Natural killer cell (primary cell): Measurements from ENCODE around the gene INSIG1. TPM values are rescaled to one million over a fixed set of nuclear protein-coding genes. Genes with fewer than 3 reads are reported as not detected.

Experiments used
- ATAC-seq, 3 donors: fragments of 150-1000 bp in 2 of 3; fragments of 200-7000 bp in 1 of 3; cut with Tn5 transposase; 1 replicate in 1 of 3; 2 replicates in 2 of 3; pipeline ENCODE4 v1.10.0; 2021; ENCODE audit warnings: mild to moderate bottlenecking in 2 of 3, moderate library complexity in 2 of 3
- DNase-seq, 2 donors: peaks; one replicate each; pipeline versions ENCODE4 v3.0.0 to v3.0.0-alpha.2; 2013 to 2021; ENCODE audit warnings: mixed read lengths in 1 of 2
- H3K27ac ChIP-seq: one replicate; pipeline ENCODE4 v1.5.1; 2013; ENCODE audit warnings: mild to moderate bottlenecking, low read length
- H3K27me3 ChIP-seq: one replicate; pipeline ENCODE4 v1.6.1; 2013; ENCODE audit warnings: low read length; ENCODE audit not compliant: control insufficient read depth, insufficient read depth
- H3K36me3 ChIP-seq: one replicate; pipeline ENCODE4 v1.6.1; 2013; ENCODE audit warnings: low read length; ENCODE audit not compliant: control insufficient read depth, insufficient read depth
- H3K4me1 ChIP-seq: one replicate; pipeline ENCODE4 v1.6.1; 2013; ENCODE audit warnings: low read length; ENCODE audit not compliant: control insufficient read depth, insufficient read depth
- H3K4me3 ChIP-seq: one replicate; pipeline ENCODE4 v1.5.1; 2013; ENCODE audit warnings: low read length
- H3K9me3 ChIP-seq: one replicate; pipeline ENCODE4 v1.6.1; 2013; ENCODE audit warnings: low read length; ENCODE audit not compliant: control insufficient read depth, insufficient read depth
- H3K27ac Mint-ChIP-seq, 2 donors: one replicate each; pipeline ENCODE4 v1.8.0; 2022; ENCODE audit warnings: mild to moderate bottlenecking in 2 of 2, mixed read lengths in 2 of 2, moderate library complexity in 1 of 2
- H3K27me3 Mint-ChIP-seq, 2 donors: one replicate each; pipeline ENCODE4 v1.8.0; 2022; ENCODE audit warnings: low read depth in 2 of 2, mixed read lengths in 2 of 2
- H3K36me3 Mint-ChIP-seq: one replicate; pipeline ENCODE4 v1.8.0; 2022; ENCODE audit warnings: mixed read lengths
- H3K4me1 Mint-ChIP-seq, 2 donors: one replicate each; pipeline ENCODE4 v1.8.0; 2022; ENCODE audit warnings: mixed read lengths in 2 of 2
- H3K4me3 Mint-ChIP-seq: one replicate; pipeline ENCODE4 v1.8.0; 2022; ENCODE audit warnings: mild to moderate bottlenecking, moderate library complexity, mixed read lengths
- H3K9me3 Mint-ChIP-seq, 2 donors: one replicate each; pipeline ENCODE4 v1.8.0; 2022; ENCODE audit warnings: mixed read lengths in 2 of 2
- CTCF ChIP-seq: fragments of 200-600 bp; IDR thresholded peaks from one replicate; pipeline ENCODE4 v1.8.0; 2022; ENCODE audit warnings: antibody characterized with exemption
- WGBS: methylation state at CpG from one replicate; pipeline ENCODE4 v1.1.7; 2013; ENCODE audit warnings: missing lambda C conversion rate; ENCODE audit not compliant: insufficient coverage; 5-methylcytosine and 5-hydroxymethylcytosine counted together
- intact Hi-C: fragments of 100-400 bp; cut with micrococcal nuclease; formaldehyde crosslinking; loops from one replicate; pipeline ENCODE4 v1.14.2; 2022
- total RNA-seq, 4 donors: library from RNA; stranded (reverse); fragments of 120-200 nt in 1 of 4; gene quantifications; one replicate each; pipeline versions ENCODE4 v1.2.3 to v1.2.4, GENCODE V29; 2013 to 2022

Gene INSIG1
- total RNA-seq, 3 donors from 2014 or later (not counting 1 experiment from before 2014, with no cell fraction given): 66.7 to 115 (median 84.5) TPM

- 71% methylated on average over 11 of the region's 11 CpGs for WGBS
- H3K4me3 ChIP-seq: no peak overlapping the region
- Mint-ChIP-seq H3K4me3 (peak overlapping the region; percentile 70), H3K36me3 (no peaks in the 10 kb centered on the region), H3K9me3 (no peaks in the 10 kb centered on the region), H3K27me3 (no peaks in the 10 kb centered on the region), H3K4me1 (peaks cover 46 to 53% of the 10 kb centered on the region in 2 donors), H3K27ac (peak overlapping the region; percentile 95 to 97)
- peaks cover 35% of the 10 kb centered on the region for H3K36me3 ChIP-seq
- no peak for ATAC-seq
- H3K27me3 ChIP-seq: no peaks in the 10 kb centered on the region
- H3K4me1 ChIP-seq: peaks cover 34% of the 10 kb centered on the region
- peak; percentile 26 to 32 for DNase-seq
- no peaks in the 10 kb centered on the region for H3K9me3 ChIP-seq
- no peak for TF ChIP-seq CTCF
- H3K27ac ChIP-seq: peak overlapping the region; percentile 94
- intact Hi-C loops: no loop called here
Measured at GRCh38 chr7:155300641-155301452, 3.2 kb downstream of the INSIG1 start.

- TF ChIP-seq CTCF: no peak
- H3K4me3 Mint-ChIP-seq: no peak overlapping the region
- no peaks in the 10 kb centered on the region for H3K27me3 Mint-ChIP-seq
- no peaks in the 10 kb centered on the region for H3K9me3 Mint-ChIP-seq
- H3K27ac Mint-ChIP-seq: peak overlapping the region in 1 of 2 donors; percentile 11
- Histone ChIP-seq H3K36me3 (peaks cover 48% of the 10 kb centered on the region), H3K9me3 (no peaks in the 10 kb centered on the region), H3K27ac (no peak overlapping the region), H3K4me1 (peaks cover 26% of the 10 kb centered on the region), H3K4me3 (no peak overlapping the region), H3K27me3 (no peaks in the 10 kb centered on the region)
- WGBS: 89% methylated on average over 10 of the region's 10 CpGs
- DNase-seq: no peak
- no peak for ATAC-seq
- intact Hi-C loops: no loop called here
- H3K36me3 Mint-ChIP-seq: no peaks in the 10 kb centered on the region
- H3K4me1 Mint-ChIP-seq: peaks cover 41 to 47% of the 10 kb centered on the region in 2 donors
Measured at GRCh38 chr7:155303039-155303593, 5.4 kb downstream of the INSIG1 start.

GRCh38 chr7:155303897-155304296, 6.2 kb downstream of the INSIG1 start:
- WGBS: 99% methylated on average over 10 of the region's 10 CpGs
- no peak for DNase-seq
- Mint-ChIP-seq H3K4me1 (peaks cover 34 to 40% of the 10 kb centered on the region in 2 donors), H3K4me3 (no peak overlapping the region), H3K27me3 (no peaks in the 10 kb centered on the region), H3K36me3 (peaks cover 7% of the 10 kb centered on the region), H3K27ac (no peak overlapping the region), H3K9me3 (no peaks in the 10 kb centered on the region)
- peaks cover 56% of the 10 kb centered on the region for H3K36me3 ChIP-seq
- no peaks in the 10 kb centered on the region for H3K27me3 ChIP-seq
- no peak overlapping the region for H3K27ac ChIP-seq
- no peak overlapping the region for H3K4me3 ChIP-seq
- H3K4me1 ChIP-seq: peaks cover 21% of the 10 kb centered on the region
- H3K9me3 ChIP-seq: no peaks in the 10 kb centered on the region
- ATAC-seq: no peak
- TF ChIP-seq CTCF: no peak
- intact Hi-C loops: no loop called here
